Erythroblast (primary cell): ENCODE results near the gene LYPD6B.

Experiments used
- GATA1 ChIP-seq: IDR thresholded peaks from 2 replicates; pipeline ENCODE4 v1.6.1; 2011; ENCODE audit warnings: low read depth, mild to moderate bottlenecking, control low read depth, low read length, moderate library complexity
- POLR2A ChIP-seq: IDR thresholded peaks from 2 replicates; pipeline ENCODE4 v1.6.1; 2011; ENCODE audit warnings: mild to moderate bottlenecking, low read length

DNA sequence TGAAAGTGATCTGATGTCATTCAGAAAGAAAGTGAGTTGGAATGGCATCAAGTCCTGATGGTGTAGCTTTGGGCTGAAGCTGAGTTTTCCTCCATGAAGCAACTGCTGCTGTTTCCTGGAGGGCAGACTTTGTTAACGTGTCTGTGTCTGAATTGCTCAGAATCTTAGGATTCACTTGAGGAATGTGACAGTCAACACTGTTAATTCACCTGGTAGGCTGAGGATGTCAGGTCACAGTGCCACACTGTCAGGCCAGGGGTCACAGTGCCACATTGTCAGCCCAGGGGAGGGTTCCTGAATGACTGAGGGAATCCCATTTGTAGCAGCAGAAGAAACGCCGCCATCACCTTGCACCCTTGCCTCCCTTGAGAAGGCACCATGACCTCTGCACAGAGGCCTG is 39.4 kb downstream of the LYPD6B start:
- TF ChIP-seq POLR2A (no peak), GATA1 (no peak)
